HG03439 (cell line): ENCODE measurements around the gene ZSCAN10.
"Not testable (repeated sequence)": the region's sequence is repeated elsewhere in the genome, so short reads cannot be mapped to it uniquely, and the experiment has no call there.

ENCODE experiments used
- ATAC-seq: cut with Tn5 transposase; IDR thresholded peaks from one replicate; pipeline ENCODE4 v1.9.1; 2021; ENCODE audit warnings: mild to moderate bottlenecking, moderate library complexity; ENCODE audit not compliant: unreplicated experiment

The ZSCAN10 gene

GRCh38 chr16:3086596-3087242 lies 12.4 kb downstream of the ZSCAN10 start:
- no peak for ATAC-seq

- no peak for ATAC-seq
Measured at GRCh38 chr16:3085868-3086595, 13.1 kb downstream of the ZSCAN10 start.

- ATAC-seq, result no peak
Measured at GRCh38 chr16:3084969-3085670, 14.0 kb downstream of the ZSCAN10 start.

GRCh38 chr16:3084491-3084890 lies 14.6 kb downstream of the ZSCAN10 start:
- no peak for ATAC-seq

- not testable (repeated sequence) for ATAC-seq
Measured at GRCh38 chr16:3083408-3083807, 15.7 kb downstream of the ZSCAN10 start.

GRCh38 chr16:3081957-3082356 lies 17.1 kb downstream of the ZSCAN10 start:
- not testable (repeated sequence) for ATAC-seq

- no peak for ATAC-seq
Measured at GRCh38 chr16:3080024-3080423, 19.1 kb downstream of the ZSCAN10 start.

- ATAC-seq, result no peak
Measured at GRCh38 chr16:3076577-3076976, 22.5 kb downstream of the ZSCAN10 start.

GRCh38 chr16:3075946-3076345 lies 23.1 kb downstream of the ZSCAN10 start:
- not testable (repeated sequence) for ATAC-seq

GRCh38 chr16:3075523-3075915 lies 23.6 kb downstream of the ZSCAN10 start:
- ATAC-seq, result no peak

- no peak for ATAC-seq
Measured at GRCh38 chr16:3074860-3075522, 24.1 kb downstream of the ZSCAN10 start.

- no peak for ATAC-seq
Measured at GRCh38 chr16:3073448-3073847, 25.6 kb downstream of the ZSCAN10 start.

GRCh38 chr16:3072576-3073263 lies 26.4 kb downstream of the ZSCAN10 start:
- ATAC-seq, result not testable (repeated sequence)

GRCh38 chr16:3072148-3072547 lies 26.9 kb downstream of the ZSCAN10 start:
- ATAC-seq, result not testable (repeated sequence)

GRCh38 chr16:3071655-3072054 lies 27.4 kb downstream of the ZSCAN10 start:
- ATAC-seq, result no peak

GRCh38 chr16:3070608-3071111 lies 28.4 kb downstream of the ZSCAN10 start:
- no peak for ATAC-seq

GRCh38 chr16:3069146-3069545 lies 29.9 kb downstream of the ZSCAN10 start:
- ATAC-seq, result not testable (repeated sequence)

GRCh38 chr16:3068487-3068886 lies 30.6 kb downstream of the ZSCAN10 start:
- no peak for ATAC-seq

- ATAC-seq, result no peak
Measured at GRCh38 chr16:3066440-3066748, 32.7 kb downstream of the ZSCAN10 start.

GRCh38 chr16:3065742-3066439 lies 33.2 kb downstream of the ZSCAN10 start:
- ATAC-seq, result no peak
